GM19438 (cell line): ENCODE results near the gene TRPM3.

ENCODE experiments used
- ATAC-seq: cut with Tn5 transposase; IDR thresholded peaks from one replicate; pipeline ENCODE4 v1.9.1; 2021; ENCODE audit warnings: low read depth; ENCODE audit not compliant: unreplicated experiment

Gene TRPM3

DNA sequence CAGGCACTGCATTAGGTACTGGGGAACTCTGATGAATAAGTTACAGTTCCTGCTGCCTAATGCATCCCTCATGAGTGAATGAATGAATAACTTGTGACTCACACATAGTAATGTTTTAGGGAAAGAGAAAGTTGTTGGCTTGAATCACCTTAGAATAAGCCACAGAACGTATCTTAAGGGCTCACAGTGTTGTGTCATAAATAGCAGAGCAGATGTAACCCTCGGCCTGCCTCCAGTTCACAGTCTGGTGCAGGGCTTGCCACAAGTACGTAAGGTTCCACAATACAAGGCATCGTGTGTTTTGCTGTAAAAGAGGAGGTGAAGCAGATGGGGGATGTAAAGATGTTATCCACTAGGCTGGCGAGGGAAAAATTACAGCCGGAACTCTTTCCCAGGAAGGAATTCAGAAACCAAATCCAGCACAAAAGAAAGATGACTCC, 218.7 kb downstream of the TRPM3 start:
- no peak for ATAC-seq

DNA sequence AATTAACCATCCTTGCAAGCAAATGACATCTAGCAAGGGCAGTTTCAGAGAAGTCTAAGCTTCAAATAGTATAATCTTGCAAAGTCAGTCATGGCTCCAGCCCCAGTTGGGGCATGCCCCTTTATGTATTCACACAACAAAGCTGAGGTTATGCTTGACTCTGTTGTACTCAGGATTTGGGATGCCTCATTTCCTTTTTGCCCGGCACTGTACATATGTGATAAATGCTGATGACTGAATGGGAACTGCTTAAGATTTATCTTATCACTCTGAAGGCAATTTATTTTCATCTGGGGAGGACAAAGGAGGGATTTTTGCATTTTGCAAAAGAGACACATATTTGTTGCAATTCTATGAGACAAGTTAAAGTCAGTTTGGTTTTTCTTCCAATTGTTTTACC, 219.2 kb downstream of the TRPM3 start:
- no peak for ATAC-seq

DNA sequence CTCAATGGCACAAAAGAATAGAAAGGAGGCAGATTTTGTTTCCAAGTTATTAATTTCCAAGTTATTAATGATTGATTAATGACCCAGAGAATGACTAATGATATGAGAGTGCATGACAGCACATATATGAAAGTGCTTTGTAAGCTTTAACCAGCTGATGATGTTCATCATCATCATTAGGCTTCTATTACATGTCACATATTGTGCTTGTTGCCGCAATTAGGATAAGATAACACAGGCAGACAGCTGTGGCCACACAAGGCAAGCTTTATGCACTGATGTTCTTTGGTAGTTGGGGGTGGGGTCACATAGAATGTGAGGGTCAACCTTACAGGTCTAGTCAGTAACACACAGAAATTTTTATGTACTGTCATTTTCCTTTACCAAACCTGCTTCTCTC, 219.7 kb downstream of the TRPM3 start:
- ATAC-seq: no peak

DNA sequence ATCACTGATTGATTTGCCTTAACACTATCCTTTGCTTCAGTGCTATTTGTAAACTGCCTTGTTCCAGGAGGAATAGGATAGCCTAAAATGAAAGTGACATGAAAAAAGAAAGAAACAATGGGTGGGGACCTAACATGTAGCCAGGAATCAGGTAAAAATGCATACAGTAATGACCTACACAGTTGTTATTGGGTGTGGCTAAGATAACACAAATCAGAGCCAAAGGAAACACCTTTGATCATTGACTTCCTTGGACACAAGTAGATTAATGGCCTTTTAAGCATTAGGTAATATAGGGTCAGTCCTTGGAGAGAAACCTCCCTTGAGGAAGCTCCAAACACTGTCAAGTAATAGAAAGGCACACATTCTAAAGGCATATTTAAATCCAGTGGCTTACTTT, 220.4 kb downstream of the TRPM3 start:
- no peak for ATAC-seq

DNA sequence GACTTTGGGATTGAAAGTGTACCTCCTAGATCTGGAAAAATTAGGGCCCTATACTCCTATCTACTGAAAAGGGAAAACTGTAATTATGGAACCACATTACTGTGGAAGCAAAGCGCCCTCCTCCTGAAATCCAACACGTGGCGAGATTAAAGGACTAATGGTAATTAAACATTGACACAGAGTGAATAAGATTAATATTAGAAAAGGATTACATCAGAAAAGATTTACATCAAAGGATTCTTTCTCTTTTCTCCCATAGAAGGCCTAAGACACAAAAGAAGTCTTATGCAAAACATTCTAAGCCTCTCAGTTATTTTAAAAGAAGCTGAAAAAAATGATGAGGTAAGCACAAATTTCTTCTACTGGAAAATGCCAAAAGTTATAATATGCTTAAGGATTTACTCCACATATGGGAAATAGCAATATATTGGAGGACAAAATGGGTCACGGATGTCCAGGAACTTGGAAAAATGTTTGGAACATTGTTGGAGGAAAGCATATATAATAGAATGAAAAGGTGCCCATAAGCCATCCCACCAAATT, 227.8 kb downstream of the TRPM3 start:
- no peak for ATAC-seq

DNA sequence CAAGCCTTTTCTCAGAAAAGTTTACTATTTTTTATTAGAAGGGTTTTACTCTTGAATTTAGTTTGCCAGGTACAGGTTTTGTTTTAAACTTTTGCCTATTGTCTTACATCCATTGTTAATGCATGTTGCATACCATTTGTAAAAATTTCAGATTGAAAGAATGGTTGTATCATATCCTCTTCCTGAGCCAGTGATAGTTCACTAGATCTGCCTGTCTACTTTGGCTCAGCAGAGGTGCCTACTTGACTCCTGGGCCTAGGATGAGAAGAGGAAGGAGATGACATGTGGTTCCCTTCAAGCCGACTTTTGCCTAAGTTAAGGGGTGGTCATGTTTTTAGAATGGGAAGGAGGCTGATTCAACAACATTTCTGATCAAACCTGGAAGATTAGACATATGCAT, 232.9 kb downstream of the TRPM3 start:
- no peak for ATAC-seq

DNA sequence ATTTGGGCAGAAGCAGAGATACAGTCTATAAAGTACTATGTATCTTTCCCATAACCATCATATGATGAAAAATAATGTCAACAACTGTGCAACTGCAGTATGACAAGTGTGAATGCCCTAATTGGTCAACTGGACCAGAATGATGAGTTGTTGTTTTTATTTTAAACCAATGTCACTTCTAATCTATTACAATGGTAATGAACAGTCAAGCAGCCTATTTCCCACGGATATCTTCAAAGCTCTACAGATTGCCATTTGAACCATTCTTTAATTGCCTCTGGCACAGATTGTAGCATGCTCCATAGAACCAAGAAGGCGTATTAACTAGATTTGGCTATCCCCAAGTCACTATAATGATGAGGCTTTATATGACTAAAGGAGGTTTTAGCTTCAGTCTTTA, 233.6 kb downstream of the TRPM3 start:
- ATAC-seq: no peak

DNA sequence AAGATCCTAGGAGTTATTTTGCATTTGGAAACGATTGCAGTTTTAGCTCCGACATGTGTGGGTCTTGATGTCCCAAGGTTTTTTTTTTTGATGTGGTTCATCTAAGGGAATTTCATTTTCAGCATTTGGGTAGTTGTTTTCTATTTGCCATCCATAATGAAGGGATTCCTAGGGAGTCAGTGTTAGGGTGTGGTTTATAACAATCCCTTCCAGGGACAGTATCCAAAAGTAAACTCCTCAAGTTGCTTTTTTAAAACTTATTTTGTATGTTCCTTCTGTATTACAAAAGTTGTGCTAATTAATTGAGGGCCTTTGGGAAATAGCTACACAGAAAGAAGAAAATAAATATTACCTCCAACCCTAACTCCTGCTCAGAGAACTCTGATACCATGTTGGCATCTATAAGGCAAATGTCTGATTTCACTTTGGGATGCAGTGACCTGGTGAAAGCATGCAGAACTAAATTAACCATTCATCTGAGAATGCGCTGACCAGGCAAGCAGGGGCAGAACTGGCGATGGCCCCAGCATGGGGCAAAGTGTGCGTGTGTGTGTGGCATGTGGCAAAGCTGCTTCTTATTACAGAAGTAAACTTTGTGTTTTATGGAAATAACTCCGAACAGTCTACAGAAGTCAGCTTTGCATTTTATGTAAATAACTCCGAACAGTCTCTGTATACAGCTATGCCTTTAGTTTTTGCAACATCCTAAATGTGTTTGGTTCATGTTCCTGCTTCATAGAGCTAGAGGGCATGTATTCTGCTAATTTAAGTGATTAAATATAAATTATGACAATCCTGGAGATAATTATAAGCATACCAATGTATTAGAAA, 237.2 kb downstream of the TRPM3 start:
- no peak for ATAC-seq

DNA sequence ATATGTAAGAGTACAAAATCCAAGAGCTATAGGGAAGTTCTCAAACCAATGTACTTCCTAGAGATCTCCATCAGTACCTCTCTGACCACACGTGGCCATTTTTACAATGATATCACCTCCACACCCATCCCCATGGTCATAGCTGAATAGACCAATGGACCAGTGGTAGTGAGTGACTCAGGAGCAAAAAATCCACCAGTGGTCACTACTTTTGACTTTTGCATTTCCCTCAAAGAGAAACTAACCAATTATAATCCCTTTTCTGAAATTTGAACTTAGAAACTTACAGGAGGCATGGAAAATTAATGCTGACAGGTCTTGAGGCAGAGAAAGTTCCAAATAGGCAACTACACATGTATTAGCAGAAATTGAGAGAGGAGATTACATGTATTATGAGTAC, 238.4 kb downstream of the TRPM3 start:
- ATAC-seq: no peak

DNA sequence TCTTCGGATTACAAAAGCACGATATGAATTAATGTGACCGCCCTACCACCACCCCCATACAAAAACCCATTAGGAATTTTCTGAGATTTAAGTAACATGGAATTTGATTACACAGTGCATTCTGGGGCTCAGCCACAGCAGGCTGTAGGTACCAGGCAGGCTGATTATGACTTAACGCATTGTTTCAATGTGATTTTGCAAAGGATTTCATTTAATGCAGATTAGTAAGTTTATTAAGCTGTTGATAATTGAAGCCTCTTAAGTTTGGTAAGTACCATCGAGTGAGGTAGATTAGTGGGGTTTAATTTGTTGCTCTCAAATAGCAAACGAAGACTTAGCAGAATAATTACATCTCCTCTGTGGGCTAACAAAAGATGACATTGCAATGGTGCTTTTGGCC, 240.1 kb downstream of the TRPM3 start:
- ATAC-seq: no peak

DNA sequence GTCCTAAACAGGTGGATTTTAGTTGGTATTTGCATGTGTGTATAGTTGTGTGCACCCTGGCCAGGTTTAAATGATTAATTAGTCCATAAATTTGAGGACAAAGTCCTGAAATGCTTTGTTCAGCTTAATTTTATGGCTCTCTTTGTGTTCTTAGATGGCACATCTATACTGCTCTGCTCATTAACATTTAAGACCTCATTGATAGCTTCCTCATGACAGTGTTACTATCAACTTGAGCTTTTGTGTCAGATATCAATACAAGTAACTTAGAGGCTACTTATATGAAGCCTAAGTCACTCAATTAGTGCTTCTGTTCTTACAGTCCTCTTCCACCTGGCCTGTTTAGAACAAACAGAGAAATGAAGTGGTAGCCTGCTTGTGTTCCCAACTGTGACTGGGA, 240.9 kb downstream of the TRPM3 start:
- no peak for ATAC-seq

DNA sequence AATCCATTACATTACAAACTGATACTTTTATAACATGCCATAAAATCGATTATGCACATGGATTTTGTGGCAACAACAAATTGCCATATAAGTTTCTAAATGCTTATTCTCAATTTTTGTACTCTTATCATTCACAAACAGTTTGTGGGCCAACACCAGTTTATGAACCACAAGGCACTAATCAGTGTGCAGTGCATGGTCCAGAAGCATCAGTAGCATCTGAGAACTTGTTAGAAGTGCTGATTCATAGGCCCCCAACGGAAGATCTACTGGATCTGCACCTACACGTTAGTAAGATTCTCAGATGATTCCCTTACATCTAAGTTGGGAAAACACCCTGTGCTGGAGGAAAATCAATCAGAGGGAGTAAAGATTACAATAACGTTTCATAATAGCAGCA, 242.8 kb downstream of the TRPM3 start:
- no peak for ATAC-seq

DNA sequence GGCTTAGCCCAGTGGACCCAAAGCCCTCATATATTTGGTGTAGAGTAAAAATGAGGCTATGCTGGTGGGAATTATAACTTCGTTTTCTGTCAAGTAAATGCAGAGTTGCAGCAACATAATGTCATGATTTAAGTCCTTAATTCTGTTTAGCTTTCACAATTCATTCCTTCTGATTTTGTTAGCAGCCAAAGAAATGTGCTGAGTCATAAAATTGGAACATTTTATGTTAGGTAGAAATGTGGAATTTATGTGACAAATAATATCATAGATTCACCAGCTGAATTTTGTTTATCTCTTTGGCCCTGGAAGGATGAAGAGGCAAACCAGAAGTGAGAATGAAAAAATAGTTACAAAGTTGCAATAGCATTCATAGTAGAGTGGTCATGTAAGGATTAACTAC, 247.0 kb downstream of the TRPM3 start:
- no peak for ATAC-seq

DNA sequence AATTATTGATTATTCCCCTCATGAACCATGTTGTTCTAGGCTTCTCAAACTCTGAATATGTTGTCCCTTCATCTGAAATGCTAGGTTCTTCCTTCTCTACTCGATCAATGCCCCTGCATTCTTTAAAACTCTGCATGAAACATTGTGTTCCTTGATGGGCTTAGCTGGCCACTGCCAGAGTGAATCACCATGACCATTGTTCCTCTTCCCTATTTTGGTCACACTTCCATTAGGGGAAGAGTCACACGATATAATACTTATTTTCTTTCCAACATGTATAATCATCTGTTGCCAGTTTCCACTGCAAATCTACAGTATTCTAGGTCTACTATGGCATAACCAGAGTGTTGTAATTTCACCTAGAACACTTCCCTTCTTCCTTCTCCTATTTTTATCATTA, 247.9 kb downstream of the TRPM3 start:
- ATAC-seq: no peak

DNA sequence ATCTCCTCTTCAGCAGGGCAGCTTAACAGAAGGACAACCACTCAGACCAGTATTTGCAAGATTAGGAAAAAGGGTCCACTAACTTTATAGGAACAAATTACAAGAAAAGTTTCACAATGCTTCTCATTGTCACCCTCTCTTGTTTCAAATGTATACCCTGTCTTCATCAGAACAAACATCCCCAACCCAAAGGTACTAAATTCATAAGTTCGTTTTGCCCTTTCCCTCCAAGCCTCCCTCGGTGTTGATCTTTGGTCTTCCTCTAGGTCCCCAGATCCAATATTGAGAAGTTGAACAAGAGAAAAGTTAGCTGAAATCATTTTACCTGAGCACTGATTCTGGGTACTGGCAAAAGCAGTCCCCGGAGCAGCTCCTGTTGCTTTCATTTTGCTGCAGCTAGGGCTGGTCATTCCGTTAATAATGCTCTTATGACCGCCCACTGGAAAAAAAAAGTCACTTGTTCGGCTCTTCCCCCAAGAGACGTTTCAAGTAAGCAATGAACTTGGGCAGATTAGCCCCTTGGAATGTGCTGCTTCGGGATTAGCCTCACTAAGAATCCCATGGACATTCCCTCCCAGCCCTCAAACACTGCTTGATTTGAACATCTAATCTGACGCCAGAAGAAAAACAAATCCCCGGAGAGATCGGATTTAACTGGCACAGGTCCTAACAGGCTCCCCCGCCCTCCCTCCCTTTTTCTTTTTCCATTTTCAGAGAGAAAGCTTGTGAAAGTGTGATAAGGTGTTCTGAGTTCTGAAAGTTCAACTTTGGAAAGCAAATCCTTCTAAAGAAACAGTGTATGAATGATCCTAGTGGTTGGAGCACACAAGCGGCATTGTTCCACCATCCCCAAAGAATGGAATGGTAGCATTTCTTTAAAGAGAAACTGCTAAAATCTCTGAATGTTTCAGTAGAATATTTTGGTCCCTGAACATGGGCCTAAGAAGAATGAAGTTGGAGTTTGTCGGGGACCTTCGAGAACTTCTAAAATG, 252.5 kb downstream of the TRPM3 start:
- no peak for ATAC-seq

DNA sequence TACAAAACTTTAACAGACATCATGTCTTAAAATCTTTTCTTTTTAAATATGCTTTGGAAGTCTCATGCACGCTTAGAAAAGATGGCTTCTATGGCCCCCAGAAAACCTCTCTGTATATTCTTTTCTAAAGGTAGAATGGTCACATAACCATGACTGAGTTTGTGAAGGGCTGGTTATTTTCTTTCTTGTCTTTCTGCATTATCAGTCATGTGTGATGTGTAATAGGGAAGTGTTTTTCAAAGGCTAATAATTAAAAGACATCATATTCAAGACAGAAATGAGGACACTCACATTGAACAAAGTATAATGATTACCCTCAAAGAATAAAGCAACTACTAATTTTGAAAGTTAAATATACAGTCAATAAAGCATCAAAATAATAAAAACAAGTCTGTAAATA, 253.4 kb downstream of the TRPM3 start:
- ATAC-seq: no peak

DNA sequence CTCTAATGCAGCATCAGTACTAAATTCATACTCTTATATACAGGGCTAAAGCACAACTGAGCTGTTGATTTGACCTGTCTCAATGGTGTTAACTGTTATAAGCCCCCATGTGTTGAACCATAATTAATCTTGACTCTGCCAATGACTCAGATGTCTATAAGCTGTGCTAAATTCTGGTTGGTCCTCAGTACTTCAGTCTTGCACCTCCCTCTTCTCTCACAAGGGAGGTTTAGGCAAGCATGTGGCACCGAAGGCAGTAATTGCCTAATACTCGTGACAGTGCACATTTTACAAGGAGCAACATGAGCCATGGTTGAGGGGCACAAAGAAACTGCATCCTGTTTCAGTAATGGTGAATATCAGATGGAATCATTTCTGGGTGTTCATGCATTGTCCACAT, 255.9 kb downstream of the TRPM3 start:
- ATAC-seq: no peak

DNA sequence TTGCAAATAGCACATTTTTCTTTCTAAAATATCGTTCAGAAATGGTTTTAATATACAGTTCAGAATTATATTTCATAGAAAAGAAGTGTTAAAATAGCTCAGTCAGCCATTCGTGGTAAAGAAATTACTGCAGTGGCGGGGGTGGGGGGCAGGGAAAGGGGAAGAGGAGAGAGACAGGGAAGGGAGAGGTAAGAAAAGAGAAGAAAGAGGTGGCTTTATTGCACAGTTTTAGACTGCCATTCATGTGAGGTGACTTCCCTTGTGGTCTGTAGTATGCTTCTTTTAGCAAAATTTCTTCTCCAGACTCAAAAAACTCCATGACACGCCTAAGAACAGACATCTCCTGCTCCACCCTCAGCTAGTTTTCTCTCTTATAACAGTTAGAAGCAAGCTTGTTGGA, 259.6 kb downstream of the TRPM3 start:
- ATAC-seq: no peak

DNA sequence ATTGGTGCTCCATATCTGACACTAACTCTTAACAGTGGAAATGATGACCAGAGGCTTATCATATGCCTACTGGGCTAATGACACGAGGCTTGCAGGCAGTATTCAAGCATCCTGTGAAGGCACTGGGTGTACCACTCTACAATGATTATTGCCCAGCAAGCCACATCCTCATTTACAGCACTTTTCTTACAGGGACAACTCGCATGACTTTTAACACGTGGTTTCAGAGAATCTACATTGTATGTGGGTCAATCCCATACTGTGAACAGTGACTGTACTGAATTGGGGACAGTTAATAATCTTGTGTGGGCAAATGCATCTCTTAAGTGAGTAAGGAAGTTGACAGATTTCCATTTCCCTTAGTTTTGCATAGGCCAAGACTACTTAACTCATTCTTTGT, 260.0 kb downstream of the TRPM3 start:
- ATAC-seq: no peak

DNA sequence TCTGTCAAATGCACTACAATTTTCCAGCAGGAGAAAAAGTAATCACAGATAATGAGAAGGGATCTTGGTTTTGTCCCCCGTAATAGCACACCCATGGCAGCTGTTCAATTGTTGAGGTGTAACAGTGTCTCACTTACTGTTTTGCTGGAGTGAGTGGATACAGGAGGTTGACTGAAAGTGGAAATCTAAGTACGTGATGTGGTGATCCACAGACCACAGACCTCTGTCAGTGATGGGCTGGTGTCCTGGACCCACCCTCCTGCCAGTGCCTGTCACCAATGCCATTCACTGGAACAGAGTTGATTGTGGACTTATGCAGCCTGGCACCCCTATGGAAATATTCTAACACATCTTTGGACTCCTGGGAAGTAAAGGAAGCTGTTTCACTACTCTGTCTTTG, 261.7 kb downstream of the TRPM3 start:
- ATAC-seq: no peak

DNA sequence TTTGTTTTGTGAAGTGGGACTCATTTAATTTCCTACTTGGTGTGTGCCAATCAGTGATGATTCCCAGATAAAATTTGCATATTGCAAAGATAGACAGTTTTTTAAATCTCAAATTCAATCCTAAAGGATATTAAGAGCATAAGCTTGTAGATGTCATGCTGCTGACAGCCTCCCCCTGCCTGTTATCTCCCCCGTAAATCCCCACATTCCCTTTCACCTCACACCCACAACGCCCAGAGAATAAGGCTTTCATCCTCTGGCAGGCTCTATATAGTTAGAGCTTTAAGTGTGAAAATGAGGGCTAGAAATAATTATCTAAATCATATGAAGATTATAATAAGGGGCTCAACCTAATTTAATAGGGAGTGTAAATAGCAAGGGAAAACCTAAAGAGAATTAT, 265.0 kb downstream of the TRPM3 start:
- no peak for ATAC-seq
